GM19238 (cell line): ENCODE data around the gene MC4R.
"Not testable (repeated sequence)": the region's sequence is repeated elsewhere in the genome, so short reads cannot be mapped to it uniquely, and the experiment has no call there.

ENCODE experiments used
- DNase-seq: peaks from one replicate; pipeline ENCODE4 v3.0.0; 2011; ENCODE audit warnings: low spot score; ENCODE audit not compliant: insufficient read length

MC4R gene

GRCh38 chr18:60372596-60372995 lies at the start of gene MC4R:
Gene MC4R, minus strand, starts transcription at chr18:60372775. Its CDS starts 426 bp downstream, at chr18:60372349.
- DNase-seq: no peak

- DNase-seq: not testable (repeated sequence)
Measured at GRCh38 chr18:60422306-60422705, 49.7 kb upstream of the MC4R start.

- DNase-seq: no peak
Measured at GRCh38 chr18:60421356-60422118, 49.0 kb upstream of the MC4R start.

GRCh38 chr18:60417946-60418345 lies 45.4 kb upstream of the MC4R start:
- DNase-seq: no peak

GRCh38 chr18:60413944-60414547 lies 41.5 kb upstream of the MC4R start:
- DNase-seq: no peak

- DNase-seq: no peak
Measured at GRCh38 chr18:60411715-60412114, 39.1 kb upstream of the MC4R start.

- no peak for DNase-seq
Measured at GRCh38 chr18:60406721-60407120, 34.1 kb upstream of the MC4R start.

GRCh38 chr18:60404486-60405085 lies 32.0 kb upstream of the MC4R start:
- no peak for DNase-seq

GRCh38 chr18:60401346-60401745 lies 28.8 kb upstream of the MC4R start:
- no peak for DNase-seq

- no peak for DNase-seq
Measured at GRCh38 chr18:60391571-60392226, 19.1 kb upstream of the MC4R start.

GRCh38 chr18:60389314-60389713 lies 16.7 kb upstream of the MC4R start:
- DNase-seq: no peak

- no peak for DNase-seq
Measured at GRCh38 chr18:60385693-60386092, 13.1 kb upstream of the MC4R start.

GRCh38 chr18:60383893-60384292 lies 11.3 kb upstream of the MC4R start:
- no peak for DNase-seq

- DNase-seq: no peak
Measured at GRCh38 chr18:60377778-60378469, 5.3 kb upstream of the MC4R start.

GRCh38 chr18:60372132-60372531 lies 443 bp downstream of the MC4R start:
- no peak for DNase-seq

GRCh38 chr18:60358516-60358915 lies 14.1 kb downstream of the MC4R start:
- DNase-seq: no peak

- DNase-seq: no peak
Measured at GRCh38 chr18:60350941-60351340, 21.6 kb downstream of the MC4R start.

GRCh38 chr18:60350150-60350549 lies 22.4 kb downstream of the MC4R start:
- DNase-seq: no peak

GRCh38 chr18:60347526-60348045 lies 25.0 kb downstream of the MC4R start:
- DNase-seq: no peak

- DNase-seq: no peak
Measured at GRCh38 chr18:60339018-60339417, 33.6 kb downstream of the MC4R start.

- DNase-seq: no peak
Measured at GRCh38 chr18:60331890-60332289, 40.7 kb downstream of the MC4R start.
